Suppressor macrophage treated with lipopolysaccharide for 1 hour (primary cell): ENCODE results near the gene DNLZ.

Source experiments
- DNase-seq, 3 donors: peaks; one replicate each; pipeline ENCODE4 v3.0.0-alpha.2; 2020 to 2022

DNLZ gene

GRCh38 chr9:136395345-136396218 is 32.0 kb upstream of the DNLZ start:
- DNase-seq = no peak

- no peak for DNase-seq
Observed at GRCh38 chr9:136395020-136395340, 31.4 kb upstream of the DNLZ start.

- no peak for DNase-seq
Observed at GRCh38 chr9:136394312-136395019, 30.9 kb upstream of the DNLZ start.

GRCh38 chr9:136393531-136393930 is 30.0 kb upstream of the DNLZ start:
- DNase-seq = no peak

- no peak for DNase-seq
Observed at GRCh38 chr9:136392538-136393449, 29.2 kb upstream of the DNLZ start.

- no peak for DNase-seq
Observed at GRCh38 chr9:136391737-136392537, 28.4 kb upstream of the DNLZ start.

GRCh38 chr9:136389396-136389795 is 25.9 kb upstream of the DNLZ start:
- DNase-seq = no peak

GRCh38 chr9:136387217-136387616 is 23.7 kb upstream of the DNLZ start:
- no peak for DNase-seq

GRCh38 chr9:136386018-136386417 is 22.5 kb upstream of the DNLZ start:
- DNase-seq = peak; percentile 42 to 68 (median 46)

GRCh38 chr9:136385015-136385414 is 21.5 kb upstream of the DNLZ start:
- peak in 1 of 3 donors; percentile 6 for DNase-seq

- DNase-seq = no peak
Observed at GRCh38 chr9:136383436-136383835, 19.9 kb upstream of the DNLZ start.

- DNase-seq = no peak
Observed at GRCh38 chr9:136381966-136382513, 18.5 kb upstream of the DNLZ start.

- no peak for DNase-seq
Observed at GRCh38 chr9:136381311-136381710, 17.8 kb upstream of the DNLZ start.

GRCh38 chr9:136380381-136380780 is 16.8 kb upstream of the DNLZ start:
- no peak for DNase-seq

- no peak for DNase-seq
Observed at GRCh38 chr9:136379891-136380290, 16.3 kb upstream of the DNLZ start.

- no peak for DNase-seq
Observed at GRCh38 chr9:136379401-136379800, 15.9 kb upstream of the DNLZ start.

GRCh38 chr9:136379003-136379287 is 15.4 kb upstream of the DNLZ start:
- no peak for DNase-seq

GRCh38 chr9:136378170-136379002 is 14.8 kb upstream of the DNLZ start:
- no peak for DNase-seq

- peak; percentile 27 to 52 (median 49) for DNase-seq
Observed at GRCh38 chr9:136377341-136378169, 14.0 kb upstream of the DNLZ start.

GRCh38 chr9:136376457-136376856 is 12.9 kb upstream of the DNLZ start:
- no peak for DNase-seq
